Adrenal gland (tissue), 5 donors: ENCODE measurements around the gene CAMSAP1.

Source experiments
- CTCF ChIP-seq, 6 experiments: fragments of 450-650 bp in 4 of 6; fragments of 200-600 bp in 2 of 6; sonication (generic) in 1 of 6; IDR thresholded peaks; 1 replicate in 5 of 6; 2 replicates in 1 of 6; pipeline versions ENCODE4 v1.5.1 to v1.8.0; 2016 to 2021; ENCODE audit warnings: antibody characterized with exemption in 6 of 6, mild to moderate bottlenecking in 2 of 6, moderate library complexity in 1 of 6
- POLR2A ChIP-seq, 2 donors: fragments of 450-650 bp; IDR thresholded peaks; one replicate each; pipeline ENCODE4 v1.6.1; 2017; ENCODE audit warnings: antibody characterized with exemption in 2 of 2, mild to moderate bottlenecking in 2 of 2, moderate library complexity in 1 of 2
- donor health status: DM: no; HTN: no; CAD: no.

GRCh38 chr9:135777623-135778177 lies 129.6 kb downstream of the CAMSAP1 start:
- no peak for TF ChIP-seq CTCF (IDR thresholded peaks at IDR 0.05)
- TF ChIP-seq POLR2A (IDR thresholded peaks at IDR 0.05), result no peak
